K562 (cell line): ENCODE measurements around the gene ATP5F1D.

Experiments
- CREB1 ChIP-seq, 2 experiments: sonication (generic) in 1 of 2; formaldehyde crosslinking in 1 of 2; IDR thresholded peaks; 2 replicates each; pipeline versions ENCODE4 v1.6.1 to v1.8.0; 2012 to 2022; ENCODE audit warnings: inconsistent platforms in 1 of 2, mild to moderate bottlenecking in 1 of 2, missing genetic modification reagents in 1 of 2, moderate library complexity in 1 of 2
- CTCF ChIP-seq, 3 experiments: IDR thresholded peaks in 2 of 3; conservative IDR thresholded peaks in 1 of 3; 2 replicates each; pipeline ENCODE4 v1.5.1; 2011 to 2012; ENCODE audit warnings: low read length in 3 of 3, mild to moderate bottlenecking in 3 of 3, control low read depth in 2 of 3, improper control_type of control experiment in 1 of 3, inconsistent platforms in 1 of 3, low read depth in 1 of 3, mixed read lengths in 1 of 3, moderate library complexity in 1 of 3; ENCODE audit not compliant: insufficient read depth in 2 of 3
- ELF1 ChIP-seq: fragments of 200-800 bp; sonication (Bioruptor generic); IDR thresholded peaks from 2 replicates; pipeline ENCODE4 v1.6.1; 2016; ENCODE audit warnings: missing genetic modification characterization, missing compliant biosample characterization
- FOS ChIP-seq: IDR thresholded peaks from 3 replicates; pipeline ENCODE4 v1.6.1; 2011; ENCODE audit not compliant: insufficient read length; ENCODE audit errors: extremely low read depth
- MNT ChIP-seq, 2 experiments: fragments of 450-650 bp; conservative IDR thresholded peaks; 2 replicates each; pipeline ENCODE4 v1.6.1; 2017; ENCODE audit warnings: mild to moderate bottlenecking in 2 of 2, moderate library complexity in 2 of 2
- MXI1 ChIP-seq: IDR thresholded peaks from 2 replicates; pipeline ENCODE4 v1.6.1; 2011; ENCODE audit warnings: low read depth, mild to moderate bottlenecking, improper control_type of control experiment, low read length

- TF ChIP-seq CREB1 (IDR thresholded peaks at IDR 0.05): no peak
- no peak for TF ChIP-seq CREB1 (CRISPR knock-in tag; IDR thresholded peaks at IDR 0.05)
- TF ChIP-seq FOS: no peak
- no peak for TF ChIP-seq MNT (conservative IDR thresholded peaks at IDR 0.05)
- no peak for TF ChIP-seq MXI1
- TF ChIP-seq ELF1: no peak
- no peak for TF ChIP-seq CTCF (IDR thresholded peaks at IDR 0.05 in 2 of 3, conservative IDR thresholded peaks at IDR 0.05 in 1 of 3; ENCODE audit: insufficient read depth in 2 of 3, low read depth in 1 of 3, low read length in 3 of 3)
These were observed 626 bp upstream of the ATP5F1D start for GRCh38 chr19:1240925-1241324.
